Heart right ventricle (tissue), 16 donors: ENCODE data around the gene MOK. TPM values are rescaled to one million over a fixed set of nuclear protein-coding genes. Genes with fewer than 3 reads are reported as not detected.

Source experiments
- ATAC-seq, 8 donors: fragments of 200-7000 bp; cut with Tn5 transposase; one replicate each; pipeline ENCODE4 v1.9.1; 2020; ENCODE audit warnings: mild to moderate bottlenecking in 8 of 8, moderate library complexity in 8 of 8, moderate number of reproducible peaks in 1 of 8
- DNase-seq, 2 donors: peaks; one replicate each; pipeline ENCODE4 v3.0.0-alpha.2; 2020
- H3K27ac ChIP-seq, 10 donors: fragments of 200-600 bp; sonication (generic) in 2 of 10; one replicate each; pipeline versions ENCODE4 v1.5.0 to v1.8.0; 2020 to 2022; ENCODE audit warnings: mild to moderate bottlenecking in 3 of 10
- H3K27me3 ChIP-seq, 7 donors: fragments of 200-600 bp; one replicate each; pipeline ENCODE4 v1.8.0; 2021 to 2022; ENCODE audit warnings: mild to moderate bottlenecking in 2 of 7
- H3K36me3 ChIP-seq, 9 donors: fragments of 200-600 bp; sonication (generic) in 1 of 9; one replicate each; pipeline versions ENCODE4 v1.5.0 to v1.8.0; 2020 to 2022; ENCODE audit warnings: mild to moderate bottlenecking in 2 of 9
- H3K4me1 ChIP-seq, 9 donors: fragments of 200-600 bp; sonication (generic) in 1 of 9; one replicate each; pipeline versions ENCODE4 v1.5.0 to v1.8.0; 2020 to 2022; ENCODE audit warnings: mild to moderate bottlenecking in 4 of 9
- H3K4me3 ChIP-seq, 10 donors: fragments of 200-600 bp; sonication (generic) in 2 of 10; one replicate each; pipeline versions ENCODE4 v1.5.0 to v1.8.0; 2020 to 2022; ENCODE audit warnings: mild to moderate bottlenecking in 7 of 10, moderate library complexity in 2 of 10
- H3K9me3 ChIP-seq, 11 donors: fragments of 200-600 bp in 10 of 11; sonication (generic) in 2 of 11; one replicate each; pipeline versions ENCODE4 v1.5.0 to v1.8.0; 2013 to 2022; ENCODE audit warnings: mild to moderate bottlenecking in 2 of 11, control low read depth in 1 of 11, moderate library complexity in 1 of 11
- CTCF ChIP-seq, 9 donors: fragments of 200-600 bp; sonication (generic) in 2 of 9; IDR thresholded peaks; one replicate each; pipeline versions ENCODE4 v1.5.0 to v1.8.0; 2021 to 2022; ENCODE audit warnings: antibody characterized with exemption in 9 of 9, mild to moderate bottlenecking in 5 of 9, moderate library complexity in 1 of 9
- WGBS, 2 donors: extraction: QIAGEN DNeasy Blood & Tissue Kit; methylation state at CpG; one replicate each; pipeline ENCODE4 v1.1.7; 2013; ENCODE audit warnings: inconsistent platforms in 1 of 2; 5-methylcytosine and 5-hydroxymethylcytosine counted together
- intact Hi-C, 10 donors: fragments of 100-400 bp; cut with DNase I; formaldehyde crosslinking; loops; one replicate each; pipeline versions ENCODE4 v1.11.1 to v1.14.2; 2022
- polyA plus RNA-seq, 2 donors: library from polyadenylated mRNA; stranded (reverse); fragments of 200-250 nt; gene quantifications; one replicate each; pipeline ENCODE4 v1.2.3, GENCODE V29; 2013
- total RNA-seq, 10 donors: library from RNA; stranded (reverse); fragmentation: NEBNext Ultra II Directional in 3 of 10; extraction: Animal tissue kit (Norgen Biotek cat#: 25700) in 3 of 10; gene quantifications; one replicate each; pipeline versions ENCODE4 v1.2.1 to v1.2.4, GENCODE V29; 2021 to 2023
- donor health status: Arrhythmogenic right ventricular cardiomyopathy.
- donor health status: ischemic (EF 13 %, LVEDD 7.1; RV severe dilation, severe dysfunction).
- donor health status: healthy with polysubstance abuse.
- donor health status: DM: no; HTN: yes; CAD: no.
- donor health status: DM: no; HTN: no; CAD: no.
- donor health status: ischemic (EF 25% LVEDD 6.9; RV normal size, moderate dysfunction).
- donor health status: ischemic (EF 25% LVEDD 5.7; RV mildly dilated, moderate dysfunction).
- donor health status: healthy.
- donor health status: DM: yes; HTN: yes; CAD: no.
- donor health status: Ischemic cardiomyopathy.
- donor health status: ischemic (EF 35%, LVEDD 5.7; RV mildly dilated, moderate dysfunction).
- donor health status: nonischemic (EF 11% LVEDD 7.7; RV severe dilation, severe dysfunction).
- donor health status: DM: yes; HTN: yes; CAD: no.
- donor health status: PGD.
- donor health status: ischemic (EF 29% LVEDD 5.4; RV normal size, mild dysfunction).
- donor health status: nonischemic (EF 23%, LVEDD 6.1; RV moderate dilation, normal function).

Gene MOK
- total and polyA plus RNA-seq, 12 donors = 6.6 to 19.8 (median 10.0) TPM

DNA sequence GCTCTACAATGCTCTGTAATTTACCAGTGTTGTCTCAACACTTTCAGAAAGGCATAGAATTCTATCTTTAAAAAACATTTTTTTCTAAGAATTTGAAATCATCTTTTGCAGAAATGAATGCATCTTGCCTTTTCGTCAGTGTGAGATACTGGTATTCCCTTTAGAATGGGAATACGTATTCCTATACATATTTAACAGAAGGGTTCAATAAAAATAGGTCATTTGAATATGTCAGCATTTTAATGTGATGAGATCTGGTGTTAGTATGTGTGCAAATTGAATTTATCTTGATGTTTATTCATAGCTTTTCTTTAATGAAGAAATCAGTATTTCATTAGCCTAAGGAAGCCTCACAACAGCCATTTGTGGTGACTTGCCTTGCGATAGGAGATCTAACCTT lies 121.1 kb downstream of the MOK start:
- no peak for DNase-seq
- no peaks in the 10 kb centered on the region for H3K27me3 ChIP-seq
- WGBS, 2 donors = 94 to 98% methylated on average over 3 of the region's 3 CpGs
- intact Hi-C loops = no loop called here
- H3K9me3 ChIP-seq = no peaks in the 10 kb centered on the region
- H3K4me1 ChIP-seq = peaks cover 0 to 70% (median 57%) of the 10 kb centered on the region in 9 donors
- no peak overlapping the region for H3K27ac ChIP-seq
- H3K36me3 ChIP-seq = peaks cover 0 to 1% (median 0%) of the 10 kb centered on the region in 9 donors
- ATAC-seq = no peak
- H3K4me3 ChIP-seq = no peak overlapping the region
- TF ChIP-seq CTCF (IDR thresholded peaks at IDR 0.05) = no peak

DNA sequence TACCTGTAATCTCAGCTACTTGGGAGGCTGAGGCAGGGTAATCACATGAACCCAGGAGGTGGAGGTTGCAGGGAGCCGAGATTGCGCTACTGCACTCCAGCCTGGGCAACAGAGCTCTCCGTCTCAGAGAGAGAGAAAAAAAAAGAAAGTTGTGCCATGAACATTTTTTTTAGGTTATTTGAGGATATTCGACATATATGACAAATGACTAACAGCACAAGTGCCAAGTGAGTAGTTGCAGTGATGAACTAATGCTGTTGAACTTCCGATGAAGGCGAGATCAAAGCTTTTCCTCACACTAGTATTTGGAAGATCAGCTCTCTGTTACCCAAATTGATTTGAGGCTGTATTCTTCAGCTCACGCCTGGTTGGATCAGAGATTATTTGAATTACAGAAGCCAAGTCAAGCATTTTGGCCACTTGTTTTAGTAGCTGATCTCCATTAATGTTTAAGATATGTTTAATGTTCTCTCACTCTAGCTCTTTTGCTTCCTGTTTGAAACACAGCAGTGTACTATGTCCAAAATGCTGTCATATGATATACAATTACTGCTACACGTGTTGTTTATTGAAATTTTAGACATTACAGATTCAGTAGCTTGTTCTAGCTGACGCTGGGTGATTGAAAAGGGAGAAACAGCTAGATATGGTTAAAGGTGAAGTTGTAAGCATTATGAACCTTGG lies 121.9 kb downstream of the MOK start:
- Histone ChIP-seq H3K4me1 (peaks cover 0 to 69% (median 50%) of the 10 kb centered on the region in 9 donors), H3K9me3 (no peaks in the 10 kb centered on the region), H3K27me3 (no peaks in the 10 kb centered on the region), H3K27ac (no peak overlapping the region), H3K36me3 (peaks cover 0 to 7% (median 0%) of the 10 kb centered on the region in 9 donors), H3K4me3 (no peak overlapping the region)
- WGBS, 2 donors = 74 to 83% methylated on average over 9 of the region's 9 CpGs
- ATAC-seq (no peak), DNase-seq (no peak)
- intact Hi-C loops = no loop called here
- no peak for TF ChIP-seq CTCF (IDR thresholded peaks at IDR 0.05)

DNA sequence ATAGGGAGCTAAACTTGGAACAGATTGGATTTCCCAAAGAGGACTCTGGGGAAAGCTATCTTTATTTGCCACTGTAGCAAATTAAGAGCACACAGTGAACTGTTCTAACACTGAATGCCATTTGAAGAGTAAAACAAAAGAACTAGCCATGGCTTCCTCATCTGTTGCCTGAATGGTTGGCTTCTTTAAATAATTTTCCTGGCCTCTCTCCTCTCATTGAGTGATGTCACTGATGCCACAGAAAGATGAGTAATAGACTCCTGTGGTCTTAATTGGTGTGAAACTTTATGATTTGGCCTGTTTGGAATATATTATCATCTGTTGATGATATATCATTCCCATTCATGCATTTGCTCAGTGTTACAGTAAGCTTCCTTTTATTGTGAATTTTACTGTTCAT lies 122.8 kb downstream of the MOK start:
- no peak for TF ChIP-seq CTCF (IDR thresholded peaks at IDR 0.05)
- intact Hi-C loops = no loop called here
- Histone ChIP-seq H3K36me3 (peaks cover 0 to 7% (median 0%) of the 10 kb centered on the region in 9 donors), H3K4me1 (peaks cover 0 to 69% (median 41%) of the 10 kb centered on the region in 9 donors), H3K27ac (no peak overlapping the region), H3K27me3 (no peaks in the 10 kb centered on the region), H3K9me3 (no peaks in the 10 kb centered on the region), H3K4me3 (no peak overlapping the region)
- no peak for DNase-seq
- ATAC-seq = no peak

GRCh38 chr14:102181187-102181586 lies 123.8 kb downstream of the MOK start:
- TF ChIP-seq CTCF (IDR thresholded peaks at IDR 0.05) = no peak
- Histone ChIP-seq H3K4me3 (no peak overlapping the region), H3K27ac (no peak overlapping the region), H3K36me3 (peaks cover 0 to 7% (median 0%) of the 10 kb centered on the region in 9 donors), H3K27me3 (no peaks in the 10 kb centered on the region), H3K9me3 (no peaks in the 10 kb centered on the region), H3K4me1 (peaks cover 0 to 61% (median 32%) of the 10 kb centered on the region in 9 donors)
- DNase-seq = no peak
- intact Hi-C loops = no loop called here
- WGBS, 2 donors = 70 to 73% methylated on average over 1 of the region's 1 CpG
- no peak for ATAC-seq
